CD4-positive, alpha-beta T cell treated with Interferon gamma for 1 hour (primary cell): ENCODE results near the gene NKX2-1.

Source experiments
- DNase-seq: peaks from one replicate; pipeline ENCODE4 v3.0.0-alpha.2; 2020

The NKX2-1 gene

DNA sequence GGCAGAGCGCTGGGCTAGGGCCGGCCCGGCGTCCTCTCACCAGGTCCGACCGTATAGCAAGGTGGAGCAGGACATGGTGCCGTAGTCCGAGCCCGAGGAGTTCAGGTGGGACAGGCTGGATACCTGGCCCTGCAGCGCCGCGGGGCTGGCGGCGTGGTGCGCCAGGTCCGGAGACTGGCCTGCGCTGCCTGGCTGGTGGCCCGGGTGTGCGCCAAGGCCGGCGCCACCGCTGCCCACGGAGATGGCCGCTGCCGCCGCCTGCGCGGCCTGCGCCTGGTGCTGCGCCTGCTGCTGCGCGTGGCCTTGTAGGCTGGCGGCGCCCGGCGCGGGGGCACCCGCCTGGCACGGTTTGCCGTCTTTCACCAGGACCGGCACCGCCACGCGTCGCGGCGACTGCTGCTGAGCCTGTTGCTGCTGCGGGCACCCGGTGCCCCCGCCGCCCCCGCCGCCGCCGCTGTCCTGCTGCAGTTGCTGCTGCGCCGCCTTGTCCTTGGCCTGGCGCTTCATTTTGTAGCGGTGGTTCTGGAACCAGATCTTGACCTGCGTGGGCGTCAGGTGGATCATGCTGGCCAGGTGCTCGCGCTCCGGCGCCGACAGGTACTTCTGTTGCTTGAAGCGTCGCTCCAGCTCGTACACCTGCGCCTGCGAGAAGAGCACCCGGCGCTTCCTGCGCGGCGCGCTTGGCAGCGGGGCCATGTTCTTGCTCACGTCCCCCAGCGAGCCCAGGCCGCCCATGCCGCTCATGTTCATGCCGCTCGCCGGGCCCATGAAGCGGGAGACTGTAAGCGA is 2.6 kb downstream of the NKX2-1 start:
- DNase-seq: no peak

- no peak for DNase-seq
Observed at GRCh38 chr14:36516719-36517241, 3.3 kb downstream of the NKX2-1 start.

DNA sequence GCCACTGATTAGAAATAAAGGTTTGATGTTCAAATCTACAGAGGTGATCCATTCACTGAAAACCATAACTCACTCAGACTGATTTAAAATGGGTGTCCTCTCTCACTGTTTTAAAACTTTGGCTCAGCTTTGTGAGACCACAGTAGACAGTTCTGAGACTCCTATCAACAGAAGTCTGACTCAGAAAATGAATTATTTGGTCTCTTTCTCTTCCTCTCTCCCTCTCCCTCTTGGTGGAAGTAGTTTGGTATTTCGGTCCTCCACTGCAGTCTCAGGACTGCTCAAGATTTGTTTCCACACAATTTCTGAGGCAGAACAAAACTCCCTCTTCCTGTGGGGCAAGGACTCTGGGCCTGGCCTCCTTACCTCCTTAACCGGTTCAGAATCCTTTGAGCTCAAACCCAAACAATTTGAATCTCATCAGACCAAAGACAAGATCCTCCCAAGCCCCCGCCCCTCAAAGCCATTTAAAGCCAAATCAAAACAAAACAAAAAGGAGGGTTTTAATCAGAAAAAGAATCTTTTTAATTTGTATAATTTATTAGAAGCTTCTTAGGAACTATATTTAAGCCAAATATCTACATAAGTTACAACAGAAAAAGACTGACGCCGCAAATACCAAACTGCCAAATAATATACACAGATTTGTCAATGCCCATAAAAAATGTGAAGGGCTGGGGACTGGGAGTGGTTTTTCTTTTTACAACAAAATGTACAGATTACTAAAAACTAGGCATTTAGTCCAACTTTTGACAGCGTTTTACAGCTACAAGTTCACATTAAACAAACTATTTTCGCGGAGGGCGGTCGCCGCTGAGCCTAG is 3.9 kb downstream of the NKX2-1 start:
- DNase-seq: no peak

DNA sequence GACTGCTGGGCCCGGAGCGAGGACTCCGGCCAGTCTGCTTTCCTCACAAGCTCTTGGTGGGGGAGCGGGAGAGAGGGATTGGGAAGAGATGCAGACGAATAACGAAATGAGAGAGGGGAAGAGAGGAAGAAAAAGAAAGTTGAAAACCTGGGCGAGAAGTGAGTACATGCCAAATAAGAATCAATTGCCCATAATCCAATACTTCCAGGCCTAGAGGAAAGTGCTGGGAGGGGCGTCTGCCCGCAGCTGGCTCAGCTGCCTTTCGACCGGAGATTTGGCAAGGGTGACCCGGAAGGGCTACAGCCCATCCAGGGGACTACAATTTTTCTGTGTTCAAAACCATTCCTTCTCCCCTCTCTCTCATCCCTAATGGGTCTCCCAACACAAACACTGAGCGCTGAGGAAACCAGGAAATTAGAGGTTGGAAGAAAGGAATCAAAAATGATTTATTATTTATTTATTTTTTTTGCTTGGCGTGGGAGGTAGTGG is 4.9 kb downstream of the NKX2-1 start:
- no peak for DNase-seq

DNA sequence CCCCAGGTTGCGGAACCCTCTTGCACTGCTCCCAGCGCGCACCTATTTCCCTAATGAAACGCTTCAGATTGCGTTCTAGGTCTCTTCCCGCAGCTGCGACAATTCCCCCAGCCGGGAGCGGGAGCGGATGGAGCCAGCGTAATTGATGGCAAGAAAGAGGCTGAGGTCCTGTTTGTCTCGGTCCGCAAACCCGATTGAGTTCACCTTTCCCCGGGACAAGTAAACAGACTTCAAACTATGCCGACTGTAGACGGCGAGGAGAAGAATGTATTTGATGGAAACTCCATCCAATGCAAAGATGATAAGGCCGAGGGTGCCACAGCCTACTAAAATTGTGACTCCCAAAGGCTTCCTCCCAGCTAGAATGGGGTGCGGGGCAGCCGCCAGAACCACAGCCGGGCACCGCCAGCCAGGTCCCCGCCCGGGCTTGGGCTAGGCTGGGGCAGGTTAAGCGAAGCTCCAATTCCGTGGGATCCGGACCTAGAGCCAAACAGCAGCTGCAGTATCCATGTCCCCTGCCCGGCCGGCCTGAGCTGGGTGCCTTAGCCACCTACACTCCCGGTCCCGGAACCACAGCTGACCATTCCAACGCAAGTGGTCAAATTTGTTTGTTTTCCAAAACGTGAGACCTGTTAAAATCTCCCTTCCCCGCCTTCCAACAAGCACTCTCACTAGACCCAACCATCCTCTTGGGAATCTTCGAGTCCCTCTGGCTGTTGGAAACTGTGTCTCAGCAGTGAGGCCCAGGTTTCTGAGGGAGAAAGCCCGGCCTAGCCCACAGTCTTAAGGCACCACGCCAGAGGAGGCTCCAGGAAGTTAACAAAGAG is 5.5 kb downstream of the NKX2-1 start:
- no peak for DNase-seq

- no peak for DNase-seq
Observed at GRCh38 chr14:36513451-36514277, 6.4 kb downstream of the NKX2-1 start.

- DNase-seq: no peak
Observed at GRCh38 chr14:36513012-36513420, 7.0 kb downstream of the NKX2-1 start.

DNA sequence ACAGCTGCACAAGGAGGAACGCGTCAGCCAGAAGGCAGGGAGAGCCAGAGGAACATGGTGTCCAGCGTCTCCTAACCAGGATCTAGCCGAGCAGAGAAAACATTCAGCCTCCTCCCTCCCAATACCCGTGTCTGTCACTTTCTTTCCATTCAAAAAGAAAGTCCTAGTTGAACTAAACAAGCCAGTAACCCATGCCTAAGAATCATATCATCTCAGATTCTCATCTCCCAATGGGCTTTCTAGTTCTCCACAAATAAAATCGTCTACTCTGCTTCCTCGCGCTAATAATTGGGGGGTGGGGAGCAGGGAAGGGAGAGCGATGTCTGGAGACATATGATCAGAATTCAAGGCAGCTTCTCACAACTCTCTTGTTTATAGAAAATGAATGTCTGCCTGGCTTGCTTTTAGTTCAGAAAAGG is 7.4 kb downstream of the NKX2-1 start:
- DNase-seq: no peak

DNA sequence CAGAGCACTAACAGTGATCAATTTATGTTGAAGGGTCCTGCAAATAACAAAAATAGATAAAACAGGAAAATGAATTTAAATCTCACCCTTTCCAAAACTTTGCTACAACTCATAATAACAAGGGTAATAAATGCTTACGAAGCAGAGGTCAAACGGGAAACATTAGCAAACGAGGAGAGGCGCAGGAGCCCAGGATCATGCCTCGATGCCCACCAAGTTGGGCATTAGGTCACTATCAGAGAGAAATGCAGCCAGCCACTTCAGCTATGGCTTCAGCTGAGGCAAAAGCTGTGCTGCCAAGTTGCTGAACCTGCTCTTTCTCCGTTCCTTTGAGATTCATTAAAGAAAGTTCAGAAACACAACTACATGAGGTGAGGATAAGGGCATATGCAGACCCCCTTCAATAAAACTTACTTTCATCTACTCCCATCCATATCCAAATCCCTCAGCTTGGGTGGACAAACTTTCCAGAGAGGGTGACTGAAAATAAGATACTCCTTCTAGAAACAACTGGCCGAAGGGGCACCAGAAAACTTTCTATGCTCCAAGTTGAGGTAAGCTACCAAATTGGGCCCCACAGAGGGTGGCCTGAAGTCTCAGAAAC is 7.9 kb downstream of the NKX2-1 start:
- DNase-seq: no peak

DNA sequence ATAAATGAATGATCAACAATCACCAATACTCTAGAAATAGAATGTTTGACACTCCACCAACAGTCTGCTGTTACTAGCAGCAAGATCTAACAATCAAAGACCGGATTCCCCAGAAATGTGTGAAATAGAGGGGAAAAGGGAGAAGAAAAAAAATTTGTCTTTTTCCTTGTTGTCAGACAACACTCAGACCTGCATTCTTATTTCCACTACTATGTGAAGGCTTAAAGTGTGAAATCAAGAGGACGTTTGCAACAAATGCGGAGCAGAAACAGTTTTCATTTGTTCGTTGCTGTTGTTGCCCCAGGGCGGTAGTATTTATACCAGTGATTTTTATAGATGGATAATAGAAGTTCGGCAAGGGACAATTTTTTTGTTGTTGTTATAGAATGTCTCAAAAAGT is 9.2 kb downstream of the NKX2-1 start:
- no peak for DNase-seq

GRCh38 chr14:36510078-36510799 is 9.8 kb downstream of the NKX2-1 start:
- no peak for DNase-seq

DNA sequence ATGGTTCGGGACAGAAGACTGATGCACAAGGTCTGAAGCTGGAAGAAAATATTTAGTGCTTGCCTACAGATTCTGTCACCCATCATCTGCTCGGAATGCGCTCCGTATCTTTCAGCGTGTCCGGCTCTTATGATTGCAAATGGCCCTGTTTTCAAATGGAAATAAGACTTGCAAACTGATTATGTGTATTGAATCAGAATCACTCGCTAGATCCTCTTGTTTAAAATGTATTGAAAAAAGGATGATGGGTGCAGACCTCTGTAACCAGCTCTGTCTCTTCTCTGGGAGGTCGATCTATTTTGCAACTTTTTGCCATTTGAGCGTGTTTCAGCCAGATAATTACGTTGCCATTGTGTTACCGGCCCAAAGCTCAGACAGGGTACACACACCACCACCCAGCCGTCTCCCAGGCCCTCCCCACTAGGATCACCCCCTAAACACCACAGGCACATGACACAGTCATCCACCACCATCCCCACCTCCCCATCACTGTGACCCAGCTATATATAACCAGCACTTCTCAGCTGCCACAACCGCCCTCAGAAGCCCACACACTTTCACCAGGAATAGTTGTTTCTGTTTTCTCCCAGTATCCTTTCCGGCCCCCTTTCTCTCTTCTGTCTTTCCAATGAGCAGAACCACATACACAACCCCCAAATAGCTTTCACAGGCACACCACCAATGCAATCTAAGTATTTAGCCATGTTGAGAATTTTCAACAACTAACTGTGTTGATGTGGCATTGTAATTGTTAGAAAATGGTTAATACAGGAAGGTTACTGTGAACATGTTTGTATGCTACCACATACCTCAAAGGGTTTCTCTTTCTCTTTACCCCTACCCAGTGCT is 10.7 kb downstream of the NKX2-1 start:
- DNase-seq: no peak

GRCh38 chr14:36508418-36509068 is 11.5 kb downstream of the NKX2-1 start:
- no peak for DNase-seq

DNA sequence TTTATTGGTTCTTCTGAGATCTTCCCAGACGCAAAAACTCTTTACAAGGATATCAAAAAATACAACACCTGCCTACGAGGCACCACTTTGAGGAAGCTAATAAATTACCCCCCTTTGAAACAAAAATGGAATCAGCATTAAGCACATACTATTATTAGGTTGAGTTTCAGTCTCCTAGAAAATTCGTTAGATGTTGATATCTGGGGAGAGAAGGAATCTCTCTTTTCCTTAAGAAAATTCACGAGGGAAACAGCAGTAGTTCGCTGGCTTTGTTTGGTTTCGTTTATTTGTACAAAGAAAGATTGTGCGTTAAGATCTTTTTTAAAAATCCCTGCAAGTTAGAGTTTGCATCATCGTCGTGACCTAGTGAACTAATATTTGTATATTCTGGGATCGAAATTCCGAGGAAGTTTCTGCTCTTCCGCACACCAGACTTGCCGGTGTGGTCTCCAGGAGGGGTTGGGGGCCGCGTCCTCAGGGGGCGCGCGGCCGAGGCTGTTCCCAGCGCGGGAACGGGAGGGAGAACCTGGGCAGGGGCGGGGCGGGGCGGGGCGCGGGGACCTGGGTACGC is 12.1 kb downstream of the NKX2-1 start:
- no peak for DNase-seq

DNA sequence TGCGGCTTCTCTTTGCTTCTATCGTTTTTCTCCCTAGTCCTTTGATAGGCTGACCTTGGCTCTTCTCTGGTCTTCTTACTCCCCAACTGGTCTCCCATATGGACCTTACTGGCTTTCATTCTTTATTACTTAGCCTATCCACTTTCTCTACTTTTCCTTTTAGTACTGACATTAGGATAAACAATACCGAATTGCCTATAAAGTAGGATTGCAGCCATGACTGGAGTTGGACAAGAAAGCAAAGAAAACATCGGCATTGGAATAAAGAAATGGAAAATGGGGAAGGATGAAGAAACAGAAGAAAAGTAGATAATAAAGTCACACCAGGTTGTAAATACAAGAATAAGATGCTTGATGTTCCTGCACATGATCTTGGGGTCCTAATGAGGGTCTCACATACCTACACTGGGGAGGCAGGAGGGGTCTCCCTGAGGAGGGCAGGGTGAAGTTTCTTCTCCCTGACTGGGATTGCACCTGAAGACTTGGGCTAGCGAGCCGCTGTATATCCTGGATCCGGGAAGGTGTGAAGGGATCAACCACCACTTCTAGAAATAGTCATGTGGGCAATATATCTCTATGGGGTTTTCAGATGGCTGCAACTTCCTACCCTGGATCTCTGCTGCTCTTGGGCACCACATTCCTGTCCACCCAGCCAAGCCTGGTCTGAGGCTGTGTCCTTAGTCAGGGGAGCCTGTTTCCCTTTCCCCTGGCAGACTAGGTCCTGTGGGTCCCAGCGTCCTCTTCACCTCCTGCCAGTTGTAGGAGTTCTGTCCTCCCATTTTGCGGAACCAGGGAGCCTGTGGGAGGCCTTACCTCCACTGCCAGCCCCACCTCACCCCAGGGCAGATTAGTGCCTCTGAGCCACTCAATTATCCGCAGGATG is 13.1 kb downstream of the NKX2-1 start:
- DNase-seq: no peak

DNA sequence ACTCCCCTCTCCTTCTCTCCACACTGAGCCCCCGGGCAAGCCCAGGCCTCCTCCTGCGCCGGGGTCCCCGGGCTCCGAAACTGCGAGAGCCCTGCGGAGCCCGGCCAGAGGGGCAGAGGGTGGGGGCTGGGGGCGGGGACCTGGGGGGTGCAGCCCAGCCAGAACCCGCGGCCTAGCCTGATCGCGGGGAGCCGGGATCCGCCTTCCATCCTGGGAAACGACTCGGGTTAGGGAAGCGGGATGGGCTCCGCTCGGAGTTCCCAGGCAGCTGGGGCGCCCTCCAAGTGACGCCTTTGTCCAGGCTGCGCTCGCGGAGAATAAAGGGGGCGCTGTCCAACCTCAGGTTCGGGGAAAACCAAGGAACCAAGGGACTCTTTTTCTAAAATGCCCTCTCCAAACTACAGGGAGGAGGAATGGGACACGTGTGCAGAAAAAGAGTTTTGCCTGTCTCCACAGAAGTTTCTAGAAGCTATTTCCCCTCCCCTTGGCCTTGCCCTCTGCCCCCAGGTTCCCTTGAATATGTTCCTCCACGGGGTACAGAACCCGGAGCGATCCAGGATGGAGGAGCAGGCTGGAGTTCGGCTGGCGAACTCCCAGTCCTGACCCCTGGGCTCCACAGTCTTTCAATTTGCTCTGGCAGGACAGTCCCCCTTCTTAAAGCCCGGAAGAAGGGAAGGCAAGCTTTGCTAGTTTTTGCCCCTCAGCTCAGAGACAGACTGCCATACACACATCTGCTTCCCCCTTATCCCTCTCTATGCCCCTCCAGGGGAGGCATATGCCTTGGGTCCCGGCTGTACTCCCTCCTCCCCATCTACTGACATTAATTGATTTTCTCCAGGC is 13.9 kb downstream of the NKX2-1 start:
- no peak for DNase-seq
